CD4-positive, alpha-beta T cell treated with Interleukin-4 for 1 hour (primary cell): ENCODE measurements around the gene CA12.

Experiments used
- DNase-seq, 2 donors: peaks; one replicate each; pipeline ENCODE4 v3.0.0-alpha.2; 2020 to 2022

Gene CA12

GRCh38 chr15:63299943-63300575 is 81.6 kb downstream of the CA12 start:
- no peak for DNase-seq

DNA sequence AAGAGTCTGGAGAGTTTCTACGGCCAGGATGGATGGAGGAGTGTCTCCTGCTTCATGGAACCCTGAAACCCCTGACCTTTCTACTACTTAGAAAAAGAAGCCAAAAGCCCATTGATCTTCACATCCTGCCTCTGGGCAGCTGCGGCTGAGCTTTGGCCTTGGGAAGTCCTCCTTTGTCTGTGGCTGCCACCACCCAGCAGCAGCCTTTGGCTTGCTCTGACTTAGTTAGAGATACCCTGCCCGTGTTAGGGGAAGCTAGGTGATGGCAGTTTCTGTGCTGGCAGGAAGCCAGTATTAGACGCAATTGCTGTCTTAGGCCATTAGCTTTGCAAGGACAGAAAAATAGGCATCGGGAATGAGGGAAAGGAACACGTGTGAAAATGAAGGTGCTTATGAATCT is 85.5 kb downstream of the CA12 start:
- DNase-seq: no peak

DNA sequence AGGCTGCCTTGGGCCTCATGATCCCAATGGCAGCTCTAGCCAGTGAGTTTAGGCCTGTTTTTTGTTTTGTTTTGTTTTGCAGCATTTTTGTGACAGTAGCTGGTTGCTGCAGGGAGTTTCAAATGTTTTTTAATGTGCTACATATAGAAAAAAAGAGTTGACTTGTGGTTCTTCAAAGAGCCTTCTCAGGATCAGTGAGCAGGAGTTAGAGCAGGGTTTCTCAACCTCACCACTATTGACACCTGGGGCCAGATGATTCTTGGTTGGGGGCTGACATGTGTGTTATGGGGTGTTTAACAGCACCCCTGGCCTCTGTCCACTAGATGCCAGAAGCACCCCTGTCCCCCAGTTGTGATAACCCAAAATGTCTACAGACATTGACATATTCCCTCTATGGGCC is 86.3 kb downstream of the CA12 start:
- DNase-seq: no peak

- DNase-seq: no peak
Measured at GRCh38 chr15:63294359-63294758, 87.3 kb downstream of the CA12 start.

- DNase-seq: no peak
Measured at GRCh38 chr15:63292771-63293170, 88.9 kb downstream of the CA12 start.

DNA sequence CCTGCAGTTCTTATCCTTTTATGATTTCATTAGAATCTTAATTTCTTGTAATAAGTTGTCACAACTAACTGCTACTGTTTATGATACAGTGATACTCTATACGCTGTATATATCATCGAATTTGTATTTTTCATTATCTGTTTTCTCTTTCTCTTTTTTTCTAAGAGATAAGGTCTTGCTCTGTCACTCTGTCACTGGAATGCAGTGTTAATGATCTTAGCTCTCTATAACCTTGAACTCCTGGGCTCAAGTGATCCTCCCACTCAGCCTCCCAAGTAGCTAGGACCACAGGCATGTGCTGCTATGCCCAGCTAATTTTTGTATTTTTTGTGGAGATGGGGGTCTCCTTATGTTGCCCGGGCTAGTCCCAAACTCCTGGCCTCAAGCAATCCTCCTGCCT is 89.4 kb downstream of the CA12 start:
- DNase-seq: no peak

- no peak for DNase-seq
Measured at GRCh38 chr15:63291507-63291906, 90.1 kb downstream of the CA12 start.

DNA sequence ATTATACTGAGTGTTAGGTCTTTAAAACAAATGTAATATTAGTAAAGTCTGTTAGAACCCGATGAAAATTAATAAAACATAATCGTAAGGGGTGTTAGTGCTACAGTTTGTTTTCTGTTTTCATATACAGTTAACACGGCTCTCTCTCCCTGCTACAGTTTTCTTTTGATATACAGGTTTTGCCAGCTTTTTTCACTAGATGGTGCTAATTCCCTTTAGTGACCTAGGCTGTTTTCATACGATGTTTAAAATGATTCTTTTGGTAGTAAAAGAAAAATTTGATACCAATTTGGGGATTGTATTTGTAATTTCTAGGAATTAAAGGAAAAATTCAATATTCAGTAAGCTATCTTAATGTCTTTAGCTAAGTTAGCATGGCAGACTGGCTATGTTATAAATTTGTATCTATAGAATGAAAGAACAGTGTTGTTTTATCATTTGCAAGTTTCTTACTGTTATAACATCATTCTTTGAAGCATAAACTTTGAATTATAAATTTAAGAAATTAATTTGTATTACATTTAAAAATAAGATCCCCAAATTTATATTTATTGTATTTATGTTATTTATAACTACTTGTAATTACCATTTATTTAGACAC is 92.8 kb downstream of the CA12 start:
- DNase-seq: peak in 1 of 2 donors; percentile 66

GRCh38 chr15:63288342-63288741 is 93.3 kb downstream of the CA12 start:
- no peak for DNase-seq

DNA sequence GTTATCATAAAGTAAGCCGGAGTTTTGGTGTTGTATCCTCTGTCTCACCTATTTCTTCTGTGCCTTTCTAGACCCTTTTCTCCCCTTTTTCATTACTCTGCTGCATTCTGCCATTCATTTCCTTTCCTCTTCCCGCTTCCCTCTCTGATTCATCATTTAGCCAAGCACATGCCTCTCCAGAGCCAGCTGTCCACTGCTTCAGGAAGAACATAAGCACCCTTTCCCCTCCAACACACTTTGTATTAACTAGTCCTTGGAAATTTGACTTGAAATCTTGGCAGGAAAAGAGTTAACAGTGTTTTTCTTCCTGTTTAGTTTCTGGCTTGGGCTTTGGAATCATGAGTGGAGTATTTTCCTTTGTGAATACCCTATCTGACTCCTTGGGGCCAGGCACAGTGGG is 94.5 kb downstream of the CA12 start:
- no peak for DNase-seq

DNA sequence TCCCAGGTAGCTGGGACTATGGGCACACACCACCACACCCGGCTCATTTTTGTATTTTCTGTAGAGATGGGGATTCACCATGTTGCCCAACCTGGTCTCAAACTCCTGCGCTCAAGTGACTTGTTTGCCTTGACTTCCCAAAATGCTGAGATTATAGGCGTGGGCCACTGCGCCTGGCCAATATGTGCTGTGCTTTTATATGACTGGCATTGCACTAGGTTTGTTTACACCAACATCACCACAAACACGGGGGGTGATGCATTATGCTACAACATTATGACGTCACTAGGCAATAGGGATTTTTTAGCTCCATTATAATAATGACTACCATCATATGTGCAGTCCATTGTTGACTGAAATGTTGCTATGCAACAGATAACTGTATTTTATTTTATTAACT is 97.3 kb downstream of the CA12 start:
- no peak for DNase-seq

GRCh38 chr15:63283126-63283525 is 98.5 kb downstream of the CA12 start:
- peak in 1 of 2 donors; percentile 57 for DNase-seq

- no peak for DNase-seq
Measured at GRCh38 chr15:63277893-63278456, 103.7 kb downstream of the CA12 start.

- peak; percentile 84 to 89 for DNase-seq
Measured at GRCh38 chr15:63277038-63277892, 104.4 kb downstream of the CA12 start, which contains the start of gene APH1B. APH1B (plus strand) TSS chr15:63277605; CDS start chr15:63277624, 19 bp downstream.

- DNase-seq: no peak
Measured at GRCh38 chr15:63276342-63277037, 105.2 kb downstream of the CA12 start.

DNA sequence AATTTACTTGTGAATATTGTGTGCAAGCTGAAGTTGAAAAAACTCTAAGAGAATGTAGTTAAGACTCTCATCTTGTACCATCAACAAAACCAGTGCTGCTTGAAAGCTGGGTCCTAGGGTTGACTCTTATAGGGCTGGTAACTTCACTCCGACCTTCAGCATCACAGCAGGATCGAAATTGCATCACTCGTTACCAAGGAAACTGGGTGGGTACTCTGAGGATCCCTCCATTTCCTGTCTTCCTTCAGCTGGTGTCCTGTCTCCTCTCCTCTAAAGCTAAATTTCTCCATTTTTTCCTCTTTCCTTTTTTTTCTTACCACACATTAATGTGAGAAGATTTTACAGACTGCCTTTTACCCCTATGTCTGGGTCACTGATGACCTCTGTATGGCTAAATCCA is 107.2 kb downstream of the CA12 start:
- DNase-seq: peak; percentile 23 to 24
